HepG2 (cell line): ENCODE data around the gene EDAR. TPM values are rescaled to one million over a fixed set of nuclear protein-coding genes. Genes with fewer than 3 reads are reported as not detected.

Experiments
- ATAC-seq: fragments of 200-7000 bp; cut with Tn5 transposase; 3 replicates; pipeline ENCODE4 v1.9.1; 2020; ENCODE audit warnings: mild to moderate bottlenecking, moderate library complexity
- BruUV-seq: library from RNA; stranded (reverse); fragments of 400-500 nt; replicated peaks from 2 replicates; lab custom pipeline; 2021; lab: Mats Ljungman, UMichigan
- CTCF ChIA-PET: fragments of 300-600 bp; formaldehyde crosslinking; extraction: SDS; loops from one replicate; lab custom pipeline; 2021; ENCODE audit warnings: low total read pairs, inconsistent platforms, low intra/inter-chr PET ratio; lab: Yijun Ruan, JAX
- POLR2A ChIA-PET: fragments of 350-600 bp; sonication (Branson Sonifier 250); formaldehyde crosslinking; loops from one replicate; lab custom pipeline; 2020; ENCODE audit warnings: antibody characterized with exemption, inconsistent platforms; lab: Yijun Ruan, JAX
- DNase-seq: peaks from one replicate; pipeline ENCODE4 v3.0.0-alpha.2; 2015; ENCODE audit warnings: low spot score
- FAIRE-seq: peaks from 3 replicates; lab custom pipeline; 2011; peaks lifted over from hg19 to GRCh38; lab: Jason Lieb, UNC
- H2AFZ ChIP-seq: one replicate; pipeline ENCODE4 v1.6.1; 2011; ENCODE audit warnings: low read length, inconsistent platforms
- H3K27ac ChIP-seq: fragments of 300-600 bp; 3 replicates; pipeline ENCODE4 v1.8.0; 2011; ENCODE audit warnings: mixed run types, mild to moderate bottlenecking, mixed read lengths, low read length, inconsistent platforms; ENCODE audit not compliant: insufficient read depth; ENCODE audit errors: extremely low read length
- H3K27me3 ChIP-seq, 2 experiments: fragments of 200-600 bp in 1 of 2; 2 replicates in 1 of 2; 3 replicates in 1 of 2; pipeline versions ENCODE4 v1.6.0 to v1.8.0; 2011; ENCODE audit warnings: low read length in 2 of 2, mild to moderate bottlenecking in 2 of 2, moderate library complexity in 2 of 2, inconsistent platforms in 1 of 2; ENCODE audit not compliant: insufficient read depth in 2 of 2, control insufficient read depth in 1 of 2
- H3K36me3 ChIP-seq, 2 experiments: fragments of 200-600 bp in 1 of 2; replicated peaks in 1 of 2; 2 replicates in 1 of 2; 3 replicates in 1 of 2; pipeline versions ENCODE4 v1.5.1 to v1.8.0; 2011; ENCODE audit warnings: low read length in 2 of 2, inconsistent platforms in 1 of 2; ENCODE audit not compliant: insufficient read depth in 2 of 2, control insufficient read depth in 1 of 2
- H3K4me1 ChIP-seq: 2 replicates; pipeline ENCODE4 v1.5.1; 2012; ENCODE audit warnings: low read length, inconsistent platforms; ENCODE audit not compliant: insufficient read depth
- H3K4me2 ChIP-seq: 2 replicates; pipeline ENCODE4 v1.6.0; 2011; ENCODE audit warnings: low read depth, low read length, inconsistent platforms
- H3K4me3 ChIP-seq, 3 experiments: fragments of 200-600 bp in 1 of 3; sonication (generic), shearing (Covaris generic) in 1 of 3; replicated peaks in 1 of 3; 2 replicates each; pipeline ENCODE4 v1.5.1; 2011 to 2016; ENCODE audit warnings: low read length in 3 of 3, inconsistent platforms in 2 of 3, low read depth in 2 of 3, mild to moderate bottlenecking in 2 of 3, control low read depth in 1 of 3, mixed read lengths in 1 of 3; ENCODE audit not compliant: insufficient read depth in 1 of 3
- H3K79me2 ChIP-seq: one replicate; pipeline ENCODE4 v1.6.1; 2011; ENCODE audit warnings: low read length, inconsistent platforms; ENCODE audit not compliant: insufficient read depth
- H3K9ac ChIP-seq: 2 replicates; pipeline ENCODE4 v1.6.0; 2011; ENCODE audit warnings: mild to moderate bottlenecking, low read depth, low read length, inconsistent platforms; ENCODE audit not compliant: insufficient read depth
- H3K9me3 ChIP-seq: 2 replicates; pipeline ENCODE4 v1.5.1; 2012; ENCODE audit warnings: mild to moderate bottlenecking, low read length
- H4K20me1 ChIP-seq: 2 replicates; pipeline ENCODE4 v1.6.0; 2011; ENCODE audit warnings: inconsistent platforms, mild to moderate bottlenecking, low read length, moderate library complexity; ENCODE audit not compliant: insufficient read depth
- CHCHD3 ChIP-seq: sonication (generic); formaldehyde crosslinking; IDR thresholded peaks from 2 replicates; pipeline ENCODE4 v1.8.0; 2022; ENCODE audit warnings: mild to moderate bottlenecking, missing genetic modification reagents, moderate library complexity
- HNRNPL ChIP-seq: fragments of 200-400 bp; formaldehyde crosslinking; IDR thresholded peaks from 2 replicates; pipeline ENCODE4 v1.6.1; 2017; ENCODE audit warnings: mild to moderate bottlenecking, low read depth, low read length
- KLF16 ChIP-seq, 2 experiments: sonication (generic) in 1 of 2; formaldehyde crosslinking in 1 of 2; IDR thresholded peaks; 2 replicates each; pipeline versions ENCODE4 v1.6.1 to v1.8.0; 2016 to 2023; ENCODE audit warnings: missing genetic modification reagents in 2 of 2, missing compliant biosample characterization in 1 of 2
- ZBTB44 ChIP-seq: sonication (generic); formaldehyde crosslinking; IDR thresholded peaks from 2 replicates; pipeline ENCODE4 v1.4.0; 2020; ENCODE audit warnings: missing genetic modification reagents
- ZNF629 ChIP-seq: sonication (generic); formaldehyde crosslinking; conservative IDR thresholded peaks from 2 replicates; pipeline ENCODE4 v1.5.0; 2020; ENCODE audit warnings: missing genetic modification reagents
- ZNF878 ChIP-seq: sonication (generic); formaldehyde crosslinking; IDR thresholded peaks from 2 replicates; pipeline ENCODE4 v1.8.1; 2023; ENCODE audit warnings: mild to moderate bottlenecking, missing genetic modification reagents, moderate library complexity
- ZSCAN21 ChIP-seq: sonication (generic); formaldehyde crosslinking; IDR thresholded peaks from 2 replicates; pipeline ENCODE4 v1.8.0; 2022; ENCODE audit warnings: mild to moderate bottlenecking, missing genetic modification reagents, moderate library complexity, borderline replicate concordance
- WGBS: methylation state at CpG from one replicate; pipeline ENCODE4 v1.1.6; 2017; ENCODE audit warnings: low lambda C conversion rate; 5-methylcytosine and 5-hydroxymethylcytosine counted together
- in situ Hi-C: cut with HindIII; loops from 2 replicates; pipeline ENCODE4 v1.10.0; 2017; ENCODE audit warnings: low pct_unique_long_range_greater_than_20kb; ENCODE audit not compliant: extremely low pct_ligation_motif_present
- intact Hi-C: fragments of 100-400 bp; cut with micrococcal nuclease; formaldehyde crosslinking; loops from one replicate; pipeline ENCODE4 v1.10.0; 2022; ENCODE audit not compliant: unreplicated experiment
- polyA plus RNA-seq, 8 experiments: library from polyadenylated mRNA; depleted of rRNA in 3 of 8; stranded (reverse) in 7 of 8; unstranded in 1 of 8; fragments of >200 nt; fragmentation: Illumina TruSeq in 4 of 8; extraction: Trizol in 4 of 8; gene quantifications; 2 replicates each; pipeline versions ENCODE4 v1.2.1 to v1.2.3, GENCODE V29; 2011 to 2016; ENCODE audit warnings: low read depth in 4 of 8, missing spikeins in 1 of 8, mixed read lengths in 1 of 8; ENCODE audit not compliant: insufficient read depth in 1 of 8
- total RNA-seq, 5 experiments: library from RNA; depleted of rRNA; stranded (reverse); fragments of >200 nt; fragmentation: Illumina TruSeq; extraction: Trizol; gene quantifications; 2 replicates each; pipeline ENCODE4 v1.2.3, GENCODE V29; 2016; ENCODE audit warnings: low read depth in 1 of 5

EDAR gene
- total and polyA plus RNA-seq, 2 of the 13 experiments (the other 11 are each of a cell fraction or from before 2014, with no cell fraction given): not detected

DNA sequence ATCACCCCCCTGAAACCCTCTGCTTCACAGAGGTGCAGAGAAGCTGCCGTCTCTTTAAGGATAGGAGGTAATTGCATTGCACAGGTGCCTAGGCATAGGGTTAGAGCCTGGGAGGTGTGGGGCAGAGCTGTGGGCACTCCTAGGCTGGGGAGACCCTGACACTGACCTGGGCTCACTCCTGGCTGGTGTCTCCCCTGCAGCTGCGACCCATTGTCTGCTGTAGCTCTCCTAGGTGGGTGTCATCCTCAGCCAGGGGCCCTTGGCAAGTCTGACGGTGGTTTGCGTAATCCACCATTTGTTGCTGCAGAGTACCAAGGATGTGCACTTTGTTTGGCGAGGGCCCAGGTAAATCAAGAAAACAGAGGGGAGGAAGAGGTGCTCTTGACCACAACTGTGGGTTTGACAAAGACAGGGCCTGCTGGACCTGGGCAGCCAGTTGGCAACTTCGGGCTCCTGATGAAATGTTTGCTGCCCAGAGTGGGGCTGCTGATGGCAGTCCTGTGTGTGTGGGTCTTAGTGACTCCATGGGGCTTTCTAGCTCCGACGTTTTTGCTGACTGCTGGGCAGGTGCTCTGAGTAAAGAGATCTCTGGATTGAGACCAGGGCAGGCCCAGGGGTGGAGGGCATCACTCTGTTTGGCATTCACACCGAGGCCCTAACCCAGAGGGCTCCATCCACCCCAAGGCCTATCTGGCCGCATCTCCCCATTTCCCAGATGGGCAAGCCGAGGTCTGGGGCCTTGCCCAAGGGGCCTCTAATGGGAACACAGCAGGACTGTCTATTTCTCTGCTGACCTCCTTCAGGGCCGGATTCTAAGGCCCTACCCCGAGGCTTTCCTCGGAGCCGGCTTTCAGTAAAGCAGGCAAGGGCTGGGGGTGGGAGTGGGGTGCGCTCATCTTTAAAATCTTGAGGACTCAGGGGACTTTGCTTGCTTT lies 67.7 kb downstream of the EDAR start:
- BruUV-seq: no TSS peak
- FAIRE-seq: no peak
- no peaks in the 10 kb centered on the region for H4K20me1 ChIP-seq
- intact Hi-C loops: no loop called here
- no peak overlapping the region for H3K4me2 ChIP-seq
- ChIA-PET POLR2A (no interaction called here), CTCF (no interaction called here)
- H3K27ac ChIP-seq: no peak overlapping the region
- no peak overlapping the region for H3K4me3 ChIP-seq
- in situ Hi-C loops: no loop called here
- H3K36me3 ChIP-seq: no peaks in the 10 kb centered on the region
- DNase-seq: no peak
- H2AFZ ChIP-seq: no peak overlapping the region
- ATAC-seq: no peak
- no peak for TF ChIP-seq ZBTB44 (CRISPR knock-in tag)
- TF ChIP-seq ZNF878 (CRISPR knock-in tag): no peak
- TF ChIP-seq HNRNPL: no peak
- no peak for TF ChIP-seq KLF16 (CRISPR knock-in tag; IDR thresholded peaks at IDR 0.05)
- TF ChIP-seq ZNF629: peak; percentile 41; the same call in 1 of the 2 replicates
- no peak for TF ChIP-seq CHCHD3 (CRISPR knock-in tag)
- TF ChIP-seq ZSCAN21 (CRISPR knock-in tag): no peak
- TF ChIP-seq, all 625 proteins: peak for 1
- peaks cover 5 to 70% of the 10 kb centered on the region in 2 experiments; a peak in 4 of 5 replicates for H3K27me3 ChIP-seq
- peaks cover 21% of the 10 kb centered on the region for H3K4me1 ChIP-seq
- H3K9ac ChIP-seq: no peak overlapping the region
- H3K79me2 ChIP-seq: no peaks in the 10 kb centered on the region
- H3K9me3 ChIP-seq: no peaks in the 10 kb centered on the region
- 36% methylated on average over 13 of the region's 16 CpGs for WGBS
